Measurements from ENCODE around the gene PLCH2. TPM values are rescaled to one million over a fixed set of nuclear protein-coding genes. Genes with fewer than 3 reads are reported as not detected.

The PLCH2 gene
- total and polyA plus RNA-seq, 4 donors: 2.1 to 7.9 (median 3.4) TPM

Other genes starting within 250 kb of the PLCH2 start
- 10 to 100 TPM; 47.7 to 90.7 TPM for gene SKI, start 248.0 kb upstream of the PLCH2 start, total RNA-seq
- 10 to 100 TPM; 17.1 to 33.8 TPM for gene SKI, start 248.0 kb upstream of the PLCH2 start, polyA plus RNA-seq
- gene MORN1, start 84.7 kb upstream of the PLCH2 start, total RNA-seq: 10 to 100 TPM; 20.7 to 23.9 TPM
- 1 to 10 TPM; 5.2 to 7.2 TPM for gene MORN1, start 84.7 kb upstream of the PLCH2 start, polyA plus RNA-seq
- gene RER1, start 84.4 kb upstream of the PLCH2 start, total RNA-seq: 100 to 1,000 TPM in 1 of 2 donors, 10 to 100 TPM in 1; 79.7 to 134 TPM
- gene RER1, start 84.4 kb upstream of the PLCH2 start, polyA plus RNA-seq: 10 to 100 TPM; 71.7 to 96.1 TPM
- 10 to 100 TPM; 15.7 to 25.4 TPM for gene PEX10, start 63.7 kb upstream of the PLCH2 start, total RNA-seq
- 10 to 100 TPM; 19.4 to 21.6 TPM for gene PEX10, start 63.7 kb upstream of the PLCH2 start, polyA plus RNA-seq
- 10 to 100 TPM; 24.5 to 36.3 TPM for gene PANK4, start 50.3 kb downstream of the PLCH2 start, total RNA-seq
- 10 to 100 TPM; 17.6 to 18.9 TPM for gene PANK4, start 50.3 kb downstream of the PLCH2 start, polyA plus RNA-seq
- under 1 TPM; 0.46 to 1.00 TPM for gene HES5, start 54.0 kb downstream of the PLCH2 start, total RNA-seq
- gene HES5, start 54.0 kb downstream of the PLCH2 start, polyA plus RNA-seq: under 1 TPM; 0.16 to 0.26 TPM
- gene TNFRSF14, start 80.1 kb downstream of the PLCH2 start, total RNA-seq: 100 to 1,000 TPM in 1 of 2 donors, 10 to 100 TPM in 1; 67.4 to 127 TPM
- gene TNFRSF14, start 80.1 kb downstream of the PLCH2 start, polyA plus RNA-seq: 100 to 1,000 TPM; 191 to 200 TPM
- gene PRXL2B, start 110.5 kb downstream of the PLCH2 start, total RNA-seq: 10 to 100 TPM; 17.8 to 39.8 TPM
- 10 to 100 TPM; 24.9 to 29.0 TPM for gene PRXL2B, start 110.5 kb downstream of the PLCH2 start, polyA plus RNA-seq
- 1 to 10 TPM; 4.0 to 5.9 TPM for gene MMEL1, start 156.7 kb downstream of the PLCH2 start, total RNA-seq
- 1 to 10 TPM; 6.2 to 8.4 TPM for gene MMEL1, start 156.7 kb downstream of the PLCH2 start, polyA plus RNA-seq